Esophagus muscularis mucosa (tissue), 3 donors: Measurements from ENCODE around the gene KCNB1.

Experiments used
- CTCF ChIP-seq, 3 experiments: fragments of 200-600 bp in 2 of 3; fragments of 450-650 bp in 1 of 3; sonication (generic) in 2 of 3; IDR thresholded peaks; one replicate each; pipeline ENCODE4 v1.5.1; 2017 to 2019; ENCODE audit warnings: antibody characterized with exemption in 3 of 3, mild to moderate bottlenecking in 2 of 3, moderate library complexity in 1 of 3
- POLR2AphosphoS5 ChIP-seq, 2 donors: sonication (generic); formaldehyde crosslinking; IDR thresholded peaks; one replicate each; pipeline ENCODE4 v1.6.1; 2017; ENCODE audit warnings: antibody characterized with exemption in 2 of 2

GRCh38 chr20:49349694-49350252, 132.7 kb downstream of the KCNB1 start:
- TF ChIP-seq POLR2AphosphoS5 (IDR thresholded peaks at IDR 0.05) (peak; percentile 67 to 73), CTCF (IDR thresholded peaks at IDR 0.05) (no peak)
